ENCODE measurements around the gene COBLL1. TPM values are rescaled to one million over a fixed set of nuclear protein-coding genes. Genes with fewer than 3 reads are reported as not detected.

The COBLL1 gene
- total RNA-seq, 2 experiments from 2014 or later: 0.53 TPM; not detected in 1

GRCh38 chr2:164888592-164888991 lies 47.0 kb upstream of the COBLL1 start:
- Histone ChIP-seq H3K36me3 (ENCODE audit: insufficient read depth, low read length) (no peaks in the 10 kb centered on the region), H3K27ac (ENCODE audit: low read depth in 1 of 2, low read length in 2 of 2) (no peak overlapping the region), H3K9me3 (ENCODE audit: control insufficient read depth in 1 of 2, insufficient read depth in 1 of 2, low read length in 2 of 2) (no peaks in the 10 kb centered on the region), H3K4me1 (ENCODE audit: insufficient read depth, low read length) (no peaks in the 10 kb centered on the region), H3K4me3 (ENCODE audit: low read length) (no peak overlapping the region), H3K27me3 (ENCODE audit: control insufficient read depth in 1 of 2, insufficient read depth in 2 of 2, low read length in 2 of 2) (no peaks in the 10 kb centered on the region)
- Mint-ChIP-seq H3K36me3 (ENCODE audit: low read depth) (no peaks in the 10 kb centered on the region), H3K27ac (no peak overlapping the region), H3K4me3 (no peak overlapping the region), H3K4me1 (ENCODE audit: low read depth) (no peaks in the 10 kb centered on the region), H3K9me3 (no peaks in the 10 kb centered on the region), H3K27me3 (no peaks in the 10 kb centered on the region)
- ATAC-seq (ENCODE audit: poor library complexity): no peak
- intact Hi-C loops (cut with DNase I, micrococcal nuclease): no loop called here
- TF ChIP-seq CTCF (IDR thresholded peaks at IDR 0.05): no peak
- no peak for DNase-seq
- POLR2A ChIA-PET: no interaction called here
- CTCF ChIA-PET: no interaction called here

GRCh38 chr2:164887434-164888144 lies 46.0 kb upstream of the COBLL1 start:
- Mint-ChIP-seq H3K4me1 (ENCODE audit: low read depth) (no peaks in the 10 kb centered on the region), H3K36me3 (ENCODE audit: low read depth) (no peaks in the 10 kb centered on the region), H3K9me3 (no peaks in the 10 kb centered on the region), H3K27ac (no peak overlapping the region), H3K27me3 (no peaks in the 10 kb centered on the region), H3K4me3 (no peak overlapping the region)
- Histone ChIP-seq H3K36me3 (ENCODE audit: insufficient read depth, low read length) (no peaks in the 10 kb centered on the region), H3K4me1 (ENCODE audit: insufficient read depth, low read length) (no peaks in the 10 kb centered on the region), H3K27ac (ENCODE audit: low read depth in 1 of 2, low read length in 2 of 2) (no peak overlapping the region), H3K9me3 (ENCODE audit: control insufficient read depth in 1 of 2, insufficient read depth in 1 of 2, low read length in 2 of 2) (no peaks in the 10 kb centered on the region), H3K4me3 (ENCODE audit: low read length) (no peak overlapping the region), H3K27me3 (ENCODE audit: control insufficient read depth in 1 of 2, insufficient read depth in 2 of 2, low read length in 2 of 2) (no peaks in the 10 kb centered on the region)
- DNase-seq (no peak), ATAC-seq (ENCODE audit: poor library complexity) (no peak)
- CTCF ChIA-PET: no interaction called here
- POLR2A ChIA-PET: no interaction called here
- no peak for TF ChIP-seq CTCF (IDR thresholded peaks at IDR 0.05)
- intact Hi-C loops (cut with DNase I, micrococcal nuclease): no loop called here

- Histone ChIP-seq H3K27ac (ENCODE audit: low read depth in 1 of 2, low read length in 2 of 2) (no peak overlapping the region), H3K27me3 (ENCODE audit: control insufficient read depth in 1 of 2, insufficient read depth in 2 of 2, low read length in 2 of 2) (no peaks in the 10 kb centered on the region), H3K9me3 (ENCODE audit: control insufficient read depth in 1 of 2, insufficient read depth in 1 of 2, low read length in 2 of 2) (no peaks in the 10 kb centered on the region), H3K4me3 (ENCODE audit: low read length) (no peak overlapping the region), H3K4me1 (ENCODE audit: insufficient read depth, low read length) (no peaks in the 10 kb centered on the region), H3K36me3 (ENCODE audit: insufficient read depth, low read length) (no peaks in the 10 kb centered on the region)
- Mint-ChIP-seq H3K27ac (no peak overlapping the region), H3K4me3 (no peak overlapping the region), H3K36me3 (ENCODE audit: low read depth) (no peaks in the 10 kb centered on the region), H3K27me3 (no peaks in the 10 kb centered on the region), H3K4me1 (ENCODE audit: low read depth) (no peaks in the 10 kb centered on the region), H3K9me3 (no peaks in the 10 kb centered on the region)
- intact Hi-C loops (cut with DNase I, micrococcal nuclease): no loop called here
- no peak for ATAC-seq (ENCODE audit: poor library complexity)
- no peak for TF ChIP-seq CTCF (IDR thresholded peaks at IDR 0.05)
- ChIA-PET POLR2A (no interaction called here), CTCF (no interaction called here)
- no peak for DNase-seq
Measured at GRCh38 chr2:164882276-164882675, 40.7 kb upstream of the COBLL1 start.

All from CD4-positive, alpha-beta T cell (primary cell).